NCI-H2196 (cell line): ENCODE data around the gene SARDH.

Experiments
- DNase-seq: peaks from one replicate; lab custom pipeline; 2025; ENCODE audit not compliant: unreplicated experiment; lab: John Stamatoyannopoulos, UW

The SARDH gene

GRCh38 chr9:133737774-133738639, at the start of gene SARDH:
Gene SARDH, minus strand, starts transcription at chr9:133738352. Its CDS starts 4,179 bp downstream, at chr9:133734173.
- DNase-seq = peak; percentile 70

- no peak for DNase-seq
Measured at GRCh38 chr9:133787754-133788025, 49.5 kb upstream of the SARDH start.

- no peak for DNase-seq
Measured at GRCh38 chr9:133786907-133787753, 49.0 kb upstream of the SARDH start.

- no peak for DNase-seq
Measured at GRCh38 chr9:133786371-133786753, 48.2 kb upstream of the SARDH start.

- DNase-seq = no peak
Measured at GRCh38 chr9:133785753-133786370, 47.7 kb upstream of the SARDH start.

- DNase-seq = no peak
Measured at GRCh38 chr9:133784731-133785561, 46.8 kb upstream of the SARDH start.

- no peak for DNase-seq
Measured at GRCh38 chr9:133783331-133783731, 45.2 kb upstream of the SARDH start.

GRCh38 chr9:133782157-133783130, 44.3 kb upstream of the SARDH start:
- DNase-seq = peak; percentile 67

- no peak for DNase-seq
Measured at GRCh38 chr9:133781828-133782135, 43.6 kb upstream of the SARDH start.

GRCh38 chr9:133780962-133781827, 43.0 kb upstream of the SARDH start:
- no peak for DNase-seq

GRCh38 chr9:133780404-133780945, 42.3 kb upstream of the SARDH start:
- DNase-seq = no peak

- no peak for DNase-seq
Measured at GRCh38 chr9:133779516-133780403, 41.6 kb upstream of the SARDH start.

GRCh38 chr9:133779081-133779480, 40.9 kb upstream of the SARDH start:
- DNase-seq = no peak

- DNase-seq = no peak
Measured at GRCh38 chr9:133778336-133779013, 40.3 kb upstream of the SARDH start.

- no peak for DNase-seq
Measured at GRCh38 chr9:133777871-133778270, 39.7 kb upstream of the SARDH start.

GRCh38 chr9:133777068-133777791, 39.1 kb upstream of the SARDH start:
- no peak for DNase-seq
